Measurements from ENCODE around the gene DEDD2. TPM values are rescaled to one million over a fixed set of nuclear protein-coding genes. Genes with fewer than 3 reads are reported as not detected.
"Not testable (repeated sequence)": the region's sequence is repeated elsewhere in the genome, so short reads cannot be mapped to it uniquely, and the experiment has no call there.

The DEDD2 gene
- polyA plus RNA-seq (ENCODE audit: insufficient read length in 4 of 4): 10 to 100 TPM; 24.1 to 35.8 (median 27.2) TPM

- DNase-seq (ENCODE audit: low read depth in 4 of 4, low spot score in 3 of 4): peak; percentile 91 to 96 (median 92)
Measured at GRCh38 chr19:42217520-42218437, at the start of gene DEDD2. Gene DEDD2, minus strand, starts transcription at chr19:42217677. Its CDS starts 670 bp downstream, at chr19:42217007.

DNA sequence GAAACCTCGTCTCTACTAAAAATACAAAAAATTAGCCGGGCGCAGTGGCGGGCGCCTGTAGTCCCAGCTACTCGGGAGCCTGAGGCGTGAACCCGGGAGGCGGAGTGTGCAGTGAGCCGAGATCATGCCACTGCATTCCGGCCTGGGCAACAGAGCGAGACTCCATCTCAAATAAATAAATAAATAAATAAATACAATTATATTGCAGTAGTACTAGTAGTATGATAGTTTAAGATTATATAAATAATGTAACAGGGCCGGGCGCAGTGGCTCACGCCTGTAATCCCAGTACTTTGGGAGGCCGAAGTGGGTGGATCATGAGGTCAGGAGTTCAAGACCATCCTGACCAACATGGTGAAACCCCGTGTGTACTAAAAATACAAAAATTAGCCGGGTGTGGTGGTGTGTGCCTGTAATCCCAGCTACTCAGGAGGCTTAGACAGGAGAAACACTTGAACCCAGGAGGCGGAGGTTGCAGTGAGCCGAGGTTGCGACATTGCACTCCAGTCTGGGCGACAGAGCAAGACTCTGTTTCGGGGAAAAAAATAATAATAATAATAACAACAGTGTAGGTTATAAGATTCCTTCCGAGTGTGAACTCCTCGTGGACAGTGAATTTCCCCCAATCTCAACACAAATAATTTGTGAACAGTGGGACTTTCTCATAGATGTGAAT is 49.6 kb upstream of the DEDD2 start:
- not testable (repeated sequence) for DNase-seq (ENCODE audit: low read depth in 4 of 4, low spot score in 3 of 4)

GRCh38 chr19:42266105-42266504 is 48.6 kb upstream of the DEDD2 start:
- not testable (repeated sequence) for DNase-seq (ENCODE audit: low read depth in 4 of 4, low spot score in 3 of 4)

DNA sequence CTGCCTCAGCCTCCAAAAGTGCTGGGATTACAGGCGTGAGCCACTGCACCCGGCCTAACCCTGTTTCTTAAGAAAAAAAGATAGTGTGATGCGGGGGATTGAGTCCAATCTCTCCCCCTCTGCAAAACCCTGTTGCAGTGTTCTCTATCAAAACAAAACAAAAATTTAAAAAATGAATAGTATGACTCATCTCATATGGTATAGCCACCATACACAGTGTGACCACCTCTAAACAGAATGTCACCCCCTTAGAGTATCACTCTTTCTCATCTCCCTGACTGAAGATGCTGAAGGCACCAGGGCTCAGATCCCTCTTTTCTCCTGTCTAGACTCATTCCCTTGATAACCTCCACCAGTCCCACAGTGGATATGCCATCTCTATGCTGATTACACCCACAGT is 44.3 kb upstream of the DEDD2 start:
- DNase-seq (ENCODE audit: low read depth in 4 of 4, low spot score in 3 of 4): no peak

GRCh38 chr19:42257842-42258241 is 40.4 kb upstream of the DEDD2 start:
- not testable (repeated sequence) for DNase-seq (ENCODE audit: low read depth in 4 of 4, low spot score in 3 of 4)

- peak in 3 of 4 donors; percentile 45 to 60 (median 46) for DNase-seq (ENCODE audit: low read depth in 4 of 4, low spot score in 3 of 4)
Measured at GRCh38 chr19:42255766-42256745, 38.6 kb upstream of the DEDD2 start.

DNA sequence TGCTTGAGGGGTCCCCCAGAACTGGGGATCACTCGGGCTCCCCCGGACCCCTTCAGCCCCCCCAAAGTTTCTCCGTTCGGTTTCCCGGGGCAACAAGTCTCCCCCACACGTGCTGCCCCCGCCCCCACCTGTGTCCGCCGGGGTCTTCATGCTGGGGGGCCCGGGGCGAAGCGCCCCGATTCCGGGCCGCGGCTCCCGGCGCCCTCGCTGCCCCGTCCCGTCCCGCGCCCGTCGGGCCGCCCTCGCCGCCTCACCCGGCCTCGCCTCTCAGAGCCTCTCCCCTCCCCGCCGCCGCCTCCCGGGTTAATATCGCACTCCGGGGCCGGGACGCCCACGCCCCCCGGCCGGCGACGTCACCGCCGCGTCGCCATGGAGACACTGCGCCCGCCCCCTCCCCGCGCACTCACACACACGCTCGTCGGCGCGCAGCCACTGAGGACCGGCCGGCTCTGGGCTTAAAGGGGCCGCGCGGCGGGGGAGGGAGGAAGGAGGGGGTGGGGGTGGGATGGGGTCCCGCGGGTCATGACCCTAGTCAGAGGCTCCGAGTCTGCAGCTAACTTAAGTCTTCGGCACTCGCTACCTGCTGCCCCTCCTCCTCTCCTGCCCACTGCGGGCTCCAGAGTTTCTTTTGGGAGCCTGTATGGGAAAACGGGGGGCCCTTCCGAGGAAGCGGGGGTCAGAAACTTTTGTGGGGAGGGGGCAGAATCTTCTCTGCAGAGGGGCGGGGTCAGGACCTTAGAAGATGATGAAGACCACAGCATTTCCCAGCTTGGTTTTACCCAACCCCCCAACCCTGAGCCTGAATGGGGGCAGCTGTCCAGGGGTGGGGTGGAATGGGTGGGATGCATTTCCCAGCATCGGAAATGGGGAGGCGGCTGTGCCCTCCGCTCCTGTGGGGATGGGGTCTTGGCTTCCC is 37.6 kb upstream of the DEDD2 start, which contains the start of gene ERF:
Gene ERF (minus strand): TSS at position 279 of the 916 bp plus-strand sequence. CDS start 129 bp downstream, at position 150.
- peak in 3 of 4 donors; percentile 84 to 88 (median 85) for DNase-seq (ENCODE audit: low read depth in 4 of 4, low spot score in 3 of 4)

- DNase-seq (ENCODE audit: low read depth in 4 of 4, low spot score in 3 of 4): peak in 2 of 4 donors; percentile 65 to 67
Measured at GRCh38 chr19:42254089-42254849, 36.8 kb upstream of the DEDD2 start.

GRCh38 chr19:42253245-42254088 is 36.0 kb upstream of the DEDD2 start:
- peak in 2 of 4 donors; percentile 35 to 40 for DNase-seq (ENCODE audit: low read depth in 4 of 4, low spot score in 3 of 4)

- peak in 2 of 4 donors; percentile 51 to 57 for DNase-seq (ENCODE audit: low read depth in 4 of 4, low spot score in 3 of 4)
Measured at GRCh38 chr19:42252365-42253244, 35.1 kb upstream of the DEDD2 start.

- no peak for DNase-seq (ENCODE audit: low read depth in 4 of 4, low spot score in 3 of 4)
Measured at GRCh38 chr19:42251572-42252358, 34.3 kb upstream of the DEDD2 start.

DNA sequence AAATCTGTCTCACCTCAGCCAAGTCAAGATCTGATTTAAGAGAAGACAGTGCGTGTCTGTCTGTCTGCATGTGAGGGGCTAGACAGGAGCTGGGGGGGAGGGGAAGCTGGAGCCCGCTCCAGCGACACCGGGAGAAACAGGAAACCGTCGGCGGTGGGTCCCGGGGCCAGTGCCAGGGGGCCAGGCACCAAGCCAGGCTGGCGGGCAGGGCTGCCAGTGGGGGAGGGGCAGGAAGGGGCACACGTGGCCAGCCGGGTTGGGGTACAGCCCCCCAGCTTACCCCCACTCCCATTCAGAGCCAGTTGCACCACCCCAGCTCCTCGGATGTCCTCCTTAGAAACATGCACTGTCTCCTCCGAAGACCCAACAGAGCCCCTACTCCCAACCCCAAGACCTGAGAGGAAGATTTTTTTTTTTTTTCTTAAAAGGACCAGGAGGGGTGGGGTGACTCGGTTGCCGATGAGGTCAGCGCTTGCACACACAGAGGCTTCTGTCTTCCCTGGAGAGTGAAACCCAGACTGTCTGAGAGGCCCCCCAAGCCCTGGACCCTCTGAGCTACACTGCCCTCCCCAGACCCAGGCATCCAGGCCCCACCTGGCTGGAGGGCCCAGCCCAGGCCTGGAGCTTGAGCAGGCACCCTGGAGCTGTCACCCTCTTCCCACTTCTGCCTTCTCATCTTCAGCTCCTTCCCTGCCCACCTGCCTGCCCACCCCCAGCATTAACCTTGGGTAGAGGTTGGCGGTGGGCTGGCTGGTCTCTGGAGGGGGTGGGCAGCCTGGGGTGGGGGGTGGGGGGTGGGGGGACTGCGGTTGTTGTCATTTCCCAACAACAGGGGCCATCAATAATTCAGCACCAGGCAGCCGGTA is 33.4 kb upstream of the DEDD2 start:
- DNase-seq (ENCODE audit: low read depth in 4 of 4, low spot score in 3 of 4): no peak

- DNase-seq (ENCODE audit: low read depth in 4 of 4, low spot score in 3 of 4): no peak
Measured at GRCh38 chr19:42250183-42250665, 32.7 kb upstream of the DEDD2 start.

GRCh38 chr19:42249769-42250168 is 32.3 kb upstream of the DEDD2 start:
- DNase-seq (ENCODE audit: low read depth in 4 of 4, low spot score in 3 of 4): no peak

All from right renal pelvis (tissue), 4 donors.